Kidney (tissue), 14 donors: ENCODE results near the gene IGFALS. TPM values are rescaled to one million over a fixed set of nuclear protein-coding genes. Genes with fewer than 3 reads are reported as not detected.

Experiments used
- DNase-seq, 5 donors: peaks; one replicate each; pipeline ENCODE4 v3.0.0-alpha.2; 2013 to 2020
- FAIRE-seq: peaks from 2 replicates; lab custom pipeline; 2012; peaks lifted over from hg19 to GRCh38; lab: Jason Lieb, UNC
- H3K27ac ChIP-seq, 2 donors: one replicate each; pipeline ENCODE4 v1.7.0; 2013; ENCODE audit warnings: low read depth in 2 of 2, low read length in 2 of 2, inconsistent platforms in 1 of 2
- H3K27me3 ChIP-seq: one replicate; pipeline ENCODE4 v1.7.1; 2013; ENCODE audit warnings: low read length, inconsistent platforms; ENCODE audit not compliant: control insufficient read depth, insufficient read depth
- H3K36me3 ChIP-seq, 3 donors: one replicate each; pipeline versions ENCODE4 v1.7.0 to v1.7.1; 2013; ENCODE audit warnings: low read length in 3 of 3, control low read depth in 1 of 3, inconsistent platforms in 1 of 3; ENCODE audit not compliant: insufficient read depth in 3 of 3, control insufficient read depth in 2 of 3
- H3K4me1 ChIP-seq, 3 donors: one replicate each; pipeline versions ENCODE4 v1.7.0 to v1.7.1; 2013; ENCODE audit warnings: low read length in 3 of 3, inconsistent platforms in 1 of 3, low read depth in 1 of 3; ENCODE audit not compliant: control insufficient read depth in 2 of 3, insufficient read depth in 2 of 3
- H3K4me3 ChIP-seq, 3 donors: one replicate each; pipeline versions ENCODE4 v1.7.0 to v1.8.1; 2013; ENCODE audit warnings: low read length in 3 of 3, control low read depth in 1 of 3, inconsistent platforms in 1 of 3
- H3K9ac ChIP-seq, 3 donors: one replicate each; pipeline versions ENCODE4 v1.7.0 to v1.7.1; 2013; ENCODE audit warnings: low read length in 3 of 3, control low read depth in 1 of 3, inconsistent platforms in 1 of 3
- H3K9me3 ChIP-seq, 3 donors: one replicate each; pipeline versions ENCODE4 v1.7.0 to v1.7.1; 2013; ENCODE audit warnings: low read length in 3 of 3, control low read depth in 1 of 3, inconsistent platforms in 1 of 3; ENCODE audit not compliant: control insufficient read depth in 2 of 3, insufficient read depth in 1 of 3
- CTCF ChIP-seq: IDR thresholded peaks from 3 replicates; pipeline ENCODE4 v1.5.1; 2012; ENCODE audit warnings: mild to moderate bottlenecking, moderate library complexity, borderline replicate concordance; ENCODE audit not compliant: insufficient read depth; ENCODE audit errors: extremely low read depth
- intact Hi-C: fragments of 100-400 bp; cut with DNase I; formaldehyde crosslinking; loops from one replicate; pipeline ENCODE4 v1.11.1; 2022
- polyA plus RNA-seq: library from polyadenylated mRNA; stranded (reverse); fragments of 350-450 nt; fragmentation: Illumina TruSeq; extraction: RNeasy Lipid Tissue Mini Kit (QIAGEN cat#74804); gene quantifications from one replicate; pipeline ENCODE4 v1.2.3, GENCODE V29; 2014; ENCODE audit warnings: low read depth, low replicate concordance; ENCODE audit not compliant: insufficient read depth
- total RNA-seq: library from RNA; stranded (reverse); fragmentation: NEBNext Ultra II Directional; extraction: Animal tissue kit (Norgen Biotek cat#: 25700); gene quantifications from one replicate; pipeline ENCODE4 v1.2.1, GENCODE V29; 2021
- donor health status: control.
- donor health status: control.
- donor health status: control.
- donor health status: control.
- donor health status: control.
- donor health status: DM: yes; HTN: yes; CAD: no.
- donor health status: Normal renal cell carcinoma (clear cell type).

Gene IGFALS
- total and polyA plus RNA-seq, 2 donors from 2014 or later, result 1.4 to 2.9 TPM

- H3K9ac ChIP-seq, result no peak overlapping the region
- DNase-seq (no peak), FAIRE-seq (no peak)
- H3K4me1 ChIP-seq, result peaks cover 0 to 4% (median 0%) of the 10 kb centered on the region in 3 donors
- H3K27ac ChIP-seq, result no peak overlapping the region
- TF ChIP-seq CTCF, result no peak
- no peaks in the 10 kb centered on the region for H3K27me3 ChIP-seq
- H3K9me3 ChIP-seq, result no peaks in the 10 kb centered on the region
- peaks cover 0 to 42% (median 14%) of the 10 kb centered on the region in 3 donors for H3K36me3 ChIP-seq
- intact Hi-C loops, result no loop called here
- H3K4me3 ChIP-seq, result no peak overlapping the region
Measured at GRCh38 chr16:1817716-1818115, 24.2 kb upstream of the IGFALS start.

GRCh38 chr16:1817276-1817589 lies 23.7 kb upstream of the IGFALS start:
- H3K27me3 ChIP-seq, result no peaks in the 10 kb centered on the region
- no peak for TF ChIP-seq CTCF
- FAIRE-seq, result no peak
- no peak overlapping the region for H3K4me3 ChIP-seq
- H3K9me3 ChIP-seq, result no peaks in the 10 kb centered on the region
- peaks cover 0 to 38% (median 9%) of the 10 kb centered on the region in 3 donors for H3K36me3 ChIP-seq
- H3K9ac ChIP-seq, result no peak overlapping the region
- intact Hi-C loops, result no loop called here
- peaks cover 0 to 3% (median 0%) of the 10 kb centered on the region in 3 donors for H3K4me1 ChIP-seq
- H3K27ac ChIP-seq, result no peak overlapping the region
- no peak for DNase-seq

GRCh38 chr16:1816396-1817275 lies 23.1 kb upstream of the IGFALS start:
- no peaks in the 10 kb centered on the region for H3K9me3 ChIP-seq
- TF ChIP-seq CTCF, result no peak
- no peak overlapping the region for H3K27ac ChIP-seq
- H3K9ac ChIP-seq, result no peak overlapping the region
- no peaks in the 10 kb centered on the region for H3K4me1 ChIP-seq
- DNase-seq (no peak), FAIRE-seq (no peak)
- no peak overlapping the region for H3K4me3 ChIP-seq
- no peaks in the 10 kb centered on the region for H3K27me3 ChIP-seq
- peaks cover 0 to 34% (median 9%) of the 10 kb centered on the region in 3 donors for H3K36me3 ChIP-seq
- intact Hi-C loops, result no loop called here
